ENCODE results near the gene KCNJ18.
"Not testable (repeated sequence)": the region's sequence is repeated elsewhere in the genome, so short reads cannot be mapped to it uniquely, and the experiment has no call there.

KCNJ18 gene

DNA sequence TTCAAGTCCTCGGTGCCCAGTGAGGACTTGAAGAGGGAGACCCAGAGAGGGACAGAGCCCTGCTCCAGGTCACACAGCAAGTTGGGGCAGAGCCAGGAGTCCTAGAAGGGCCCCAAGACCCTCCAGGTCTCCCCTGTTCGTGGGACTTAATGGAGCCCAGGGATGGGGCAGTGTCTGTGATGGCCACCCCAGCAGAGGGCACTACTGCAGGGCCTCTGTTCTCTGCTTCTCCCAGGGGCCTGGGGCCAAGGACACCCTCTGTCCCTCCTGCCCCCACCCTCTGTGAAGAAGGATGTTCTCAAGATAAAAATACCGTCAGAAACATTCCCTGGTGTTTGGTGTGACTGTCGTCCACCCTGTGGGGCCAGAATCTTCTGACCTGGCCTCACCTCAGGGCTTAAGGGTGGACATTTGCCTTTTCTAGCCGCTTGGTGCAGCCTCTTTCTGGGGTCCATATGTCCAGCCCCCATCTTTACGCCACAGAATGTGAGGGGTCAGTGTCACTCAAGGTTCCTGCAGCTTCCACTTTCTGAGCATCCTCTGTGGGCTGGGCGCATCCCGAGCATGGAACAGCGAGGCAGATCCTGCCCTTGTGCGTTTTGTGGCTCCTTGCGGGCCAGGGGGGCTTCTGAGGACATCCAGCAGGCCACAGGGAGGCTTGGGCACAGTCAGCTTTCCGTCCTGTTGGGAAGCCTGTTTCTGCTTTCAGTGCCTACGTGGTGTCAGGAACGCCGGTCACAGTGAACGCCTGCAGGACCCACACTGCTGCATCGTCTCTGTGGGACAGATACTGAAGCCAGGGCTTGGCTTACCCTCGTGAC is at the start of gene KCNJ18:
Gene KCNJ18 (plus strand): TSS at position 641 of the 821 bp plus-strand sequence. CDS start 10,264 bp downstream, outside the sequence.
- not testable (repeated sequence) for DNase-seq

DNA sequence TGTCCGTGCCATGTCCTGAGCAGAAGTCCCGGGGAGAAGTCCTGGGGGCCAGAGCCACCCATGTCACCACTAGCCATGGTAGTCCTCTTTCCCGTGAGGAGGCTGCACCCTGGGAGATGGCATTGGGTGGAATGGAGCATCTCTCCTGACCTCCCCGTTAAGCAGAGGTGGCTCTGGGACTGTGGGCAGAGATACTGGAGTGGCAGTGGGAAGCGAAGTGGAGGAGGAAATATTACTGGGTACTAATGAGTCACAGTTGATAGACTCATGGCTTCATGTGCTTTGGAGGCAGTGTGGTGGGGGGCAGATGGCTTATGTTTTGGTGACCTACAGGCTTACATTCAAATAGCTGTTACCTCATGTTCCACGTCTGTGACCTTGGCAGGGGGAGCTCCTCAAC is 44.2 kb upstream of the KCNJ18 start:
- not testable (repeated sequence) for DNase-seq

DNA sequence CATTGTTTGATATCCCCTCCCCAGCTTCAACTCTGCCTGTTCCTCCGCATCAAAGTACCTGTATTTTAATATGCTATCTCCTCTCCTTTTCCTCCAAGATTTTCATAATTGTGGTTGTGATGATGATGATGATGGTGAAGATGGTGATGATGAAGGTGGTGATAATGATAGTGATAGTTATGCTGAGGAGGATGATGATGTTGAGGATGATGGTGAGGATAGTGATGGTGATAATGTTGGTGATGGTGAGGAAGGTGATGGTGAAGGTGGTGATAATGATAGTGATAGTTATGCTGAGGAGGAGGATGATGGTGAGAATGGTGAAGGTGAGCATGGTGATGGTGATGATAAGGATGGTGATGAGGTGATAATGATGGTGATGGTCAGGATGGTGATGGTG is 42.3 kb upstream of the KCNJ18 start:
- not testable (repeated sequence) for DNase-seq

DNA sequence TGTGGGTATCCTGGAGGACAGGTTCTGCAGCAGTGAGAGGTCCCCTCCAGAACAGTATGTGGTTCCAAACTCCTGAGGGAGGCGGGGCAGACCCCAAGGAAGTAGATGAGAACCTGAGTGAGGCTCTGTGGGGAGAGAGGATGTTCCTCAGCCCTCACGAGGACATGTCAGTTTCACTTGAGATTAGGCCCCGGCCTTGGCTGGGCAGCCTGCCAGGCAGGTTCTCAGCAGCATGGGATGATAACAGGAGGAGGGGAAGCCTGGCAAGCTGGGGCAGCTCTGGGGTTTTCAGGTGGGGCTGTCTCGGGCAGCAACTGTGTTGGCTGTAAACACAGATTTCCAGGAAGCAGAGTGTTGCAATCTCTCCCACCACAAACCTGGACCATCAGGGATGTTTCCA is 40.3 kb upstream of the KCNJ18 start:
- not testable (repeated sequence) for DNase-seq

DNA sequence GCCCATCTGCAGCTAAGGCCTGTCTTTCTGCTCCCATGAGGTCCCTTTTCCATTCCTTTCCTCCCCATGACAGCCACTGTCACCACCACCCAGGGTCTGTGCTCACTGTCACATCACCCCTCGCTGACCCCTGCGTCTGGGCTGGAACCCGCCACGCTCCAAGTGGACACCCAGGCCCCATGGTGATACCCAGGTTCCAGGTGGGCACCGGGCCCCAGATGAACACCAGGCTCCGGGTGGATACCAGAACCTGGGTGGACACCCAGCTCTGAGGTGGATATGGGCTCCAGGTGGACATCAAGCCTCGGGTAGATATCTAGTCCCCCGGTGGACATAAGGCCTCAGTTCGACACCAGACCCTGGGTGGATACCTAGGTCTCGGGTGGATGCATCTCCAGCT is 39.1 kb upstream of the KCNJ18 start:
- not testable (repeated sequence) for DNase-seq

DNA sequence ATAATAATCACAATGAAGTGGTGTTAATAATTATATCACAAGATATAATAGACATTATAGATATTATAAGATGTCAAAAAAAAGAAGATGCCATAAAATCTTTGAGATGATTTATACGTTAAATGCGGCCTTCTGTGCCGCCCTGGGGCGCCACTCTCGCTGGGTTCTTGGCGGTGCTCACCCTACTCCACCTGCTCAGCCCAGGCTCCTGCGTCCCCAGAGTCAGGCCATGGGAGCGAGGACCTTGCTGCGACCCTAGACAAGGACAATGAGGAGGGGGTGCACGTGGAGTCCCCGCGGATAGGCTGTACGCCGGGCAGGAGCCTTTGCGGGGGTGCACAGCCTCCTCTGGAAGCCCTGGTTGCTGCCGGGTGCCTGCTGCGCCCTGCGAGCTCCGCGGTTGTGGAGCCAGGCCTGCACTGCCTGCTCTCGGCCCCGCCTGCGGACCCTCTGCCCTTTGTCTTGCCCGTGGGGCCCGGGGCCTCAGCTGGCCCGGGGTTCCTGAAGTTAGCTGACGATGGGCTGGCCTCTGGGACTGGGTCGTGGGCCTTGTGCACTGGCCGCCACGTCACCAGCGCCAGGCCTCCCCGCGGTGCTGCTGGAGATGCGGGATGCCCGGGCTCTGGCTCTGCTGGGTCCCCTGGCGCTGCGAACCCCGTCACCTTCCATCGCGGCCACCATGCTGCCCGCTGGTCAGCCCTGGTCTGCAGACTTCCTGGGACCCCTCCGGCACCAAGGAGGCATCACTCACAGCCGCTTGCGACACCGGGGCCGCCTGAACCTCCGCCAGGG is 35.6 kb upstream of the KCNJ18 start:
- not testable (repeated sequence) for DNase-seq

DNA sequence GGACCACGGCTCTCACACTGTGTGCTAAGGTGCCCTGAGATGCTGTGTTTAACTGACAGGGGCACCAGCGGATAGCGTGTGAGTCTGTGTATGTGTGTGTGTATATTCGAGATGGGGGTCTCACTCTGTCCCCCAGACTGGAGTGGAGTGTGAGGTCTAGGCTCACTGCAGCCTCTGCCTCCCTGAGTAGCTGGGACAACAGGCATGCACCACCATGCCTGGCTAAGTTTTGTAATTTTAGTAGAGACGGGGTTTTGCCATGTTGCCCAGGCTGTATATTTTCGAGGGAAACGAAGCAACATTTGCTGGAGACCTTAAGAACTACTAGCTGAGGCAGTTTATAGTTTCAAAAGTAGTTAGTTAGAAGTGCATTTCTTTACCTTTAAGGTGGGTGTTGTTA is 32.7 kb upstream of the KCNJ18 start:
- DNase-seq, result not testable (repeated sequence)

DNA sequence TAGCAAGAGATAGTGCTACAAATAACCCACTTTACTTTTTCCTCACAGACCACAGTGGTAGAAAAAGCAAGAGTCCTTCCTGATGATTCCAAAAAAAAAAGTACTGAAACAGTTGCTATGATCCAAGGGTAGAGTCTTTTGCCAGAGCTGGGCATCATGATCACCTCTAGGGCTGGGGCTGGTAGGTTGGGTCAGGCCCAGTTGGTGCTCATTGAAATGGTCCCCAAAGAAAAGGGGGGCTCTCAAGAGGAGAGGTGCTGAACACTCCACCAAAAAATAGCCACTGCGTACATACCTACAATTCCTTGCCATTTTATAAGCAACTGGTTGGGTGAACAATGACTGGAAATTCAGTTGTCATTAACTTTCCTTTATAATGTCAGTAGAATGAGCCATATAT is 30.9 kb upstream of the KCNJ18 start:
- DNase-seq, result not testable (repeated sequence)

DNA sequence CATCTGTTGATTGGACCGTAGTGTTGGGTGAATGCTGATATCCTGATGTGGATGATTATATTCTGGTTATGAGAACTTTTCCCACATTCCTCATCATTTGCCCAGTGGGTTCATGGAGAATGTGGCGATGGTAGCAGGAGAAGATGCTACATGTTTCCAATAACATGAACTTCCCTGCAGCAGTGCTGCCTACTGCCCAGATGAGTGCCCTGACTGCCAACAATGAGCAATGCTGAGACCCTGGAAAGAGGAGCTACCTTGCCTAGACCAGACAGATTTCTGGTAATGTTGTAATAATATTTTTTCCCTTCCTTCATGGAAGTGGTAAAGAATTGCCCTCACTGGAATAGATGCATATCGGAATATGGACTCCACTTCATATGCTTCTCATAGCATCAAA is 29.2 kb upstream of the KCNJ18 start:
- DNase-seq, result not testable (repeated sequence)

DNA sequence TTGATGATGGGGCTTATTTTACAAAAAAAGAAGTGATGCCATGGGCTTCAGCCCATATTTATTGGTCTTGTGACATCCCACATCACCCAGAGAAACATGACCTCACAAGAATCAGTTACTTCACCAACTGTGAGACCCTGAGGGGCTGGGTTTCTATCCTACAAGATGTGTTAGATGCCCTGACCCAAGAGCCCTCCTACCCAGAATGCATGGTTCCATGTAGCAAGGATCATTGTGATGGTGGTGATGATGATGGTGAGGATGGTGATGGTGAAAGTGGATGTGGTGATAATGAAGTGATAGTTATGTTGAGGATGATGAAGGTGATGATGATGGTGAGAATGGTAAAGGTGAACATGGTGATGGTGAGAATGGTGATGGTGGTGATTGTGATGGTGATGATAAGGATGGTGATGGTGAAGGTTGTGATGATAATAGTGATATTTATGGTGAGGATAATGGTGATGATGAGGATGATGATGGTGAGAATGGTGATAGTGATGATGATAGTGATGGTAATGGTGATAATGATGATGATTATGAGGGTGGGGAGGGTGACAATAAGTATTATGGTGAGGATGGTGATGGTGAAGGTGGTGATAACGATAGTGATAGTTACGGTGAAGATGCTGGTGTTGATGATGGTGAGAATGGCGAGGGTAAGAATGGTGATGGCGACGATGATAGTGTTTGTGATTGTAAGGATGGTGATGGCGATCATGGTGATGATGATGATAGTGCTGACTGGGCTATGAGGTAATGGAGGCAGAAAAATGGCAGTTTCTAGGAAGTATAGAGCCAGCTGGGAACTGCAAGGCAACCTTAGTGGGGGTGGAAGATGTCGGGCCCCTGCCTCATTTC is 28.5 kb upstream of the KCNJ18 start:
- DNase-seq, result not testable (repeated sequence)

DNA sequence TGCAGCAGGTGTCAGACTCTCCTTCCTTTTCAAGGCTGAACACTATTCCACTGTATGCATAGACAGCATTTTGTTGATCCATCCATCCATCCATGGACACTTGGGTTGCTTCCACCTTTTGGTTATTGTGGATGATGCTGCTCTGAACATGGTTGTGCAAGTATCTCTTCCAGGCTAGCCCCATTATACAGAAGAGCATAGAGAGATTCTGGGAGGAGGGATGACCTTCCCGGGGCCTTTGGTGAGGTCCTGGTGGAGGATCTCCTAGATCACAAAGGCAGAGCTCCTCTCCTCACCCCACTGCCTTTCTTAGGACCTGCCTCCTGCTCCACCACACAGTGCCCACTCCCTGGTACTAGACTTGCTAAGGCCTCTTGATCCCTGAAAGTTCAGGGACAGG is 27.2 kb upstream of the KCNJ18 start:
- not testable (repeated sequence) for DNase-seq

DNA sequence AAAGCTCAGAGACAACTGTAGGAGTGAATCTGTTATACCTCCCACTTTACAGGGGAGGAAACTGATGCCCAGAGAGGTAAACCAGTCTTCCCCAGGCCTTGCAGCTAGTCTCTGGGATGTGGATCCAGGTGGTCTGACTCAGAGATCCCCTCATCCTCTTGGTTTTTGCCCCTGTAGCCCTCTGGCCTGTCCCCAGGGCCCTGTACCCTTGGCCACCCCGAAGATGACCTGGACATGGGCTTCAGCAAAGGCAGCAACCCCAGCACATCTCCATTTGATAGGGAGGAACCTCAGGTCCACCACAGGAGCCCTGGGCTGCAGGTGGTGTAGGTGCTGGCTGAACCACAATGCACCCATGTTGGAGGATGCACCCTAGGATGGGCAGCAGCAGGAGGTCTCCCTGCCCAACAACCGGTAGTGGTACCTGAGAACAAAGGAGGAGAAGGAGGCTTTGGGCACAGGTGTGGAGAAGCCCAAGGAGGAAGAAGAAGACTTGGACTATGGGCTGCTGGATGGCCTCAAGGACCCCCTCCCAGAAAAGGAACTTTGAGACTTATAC is 26.3 kb upstream of the KCNJ18 start:
- not testable (repeated sequence) for DNase-seq

DNA sequence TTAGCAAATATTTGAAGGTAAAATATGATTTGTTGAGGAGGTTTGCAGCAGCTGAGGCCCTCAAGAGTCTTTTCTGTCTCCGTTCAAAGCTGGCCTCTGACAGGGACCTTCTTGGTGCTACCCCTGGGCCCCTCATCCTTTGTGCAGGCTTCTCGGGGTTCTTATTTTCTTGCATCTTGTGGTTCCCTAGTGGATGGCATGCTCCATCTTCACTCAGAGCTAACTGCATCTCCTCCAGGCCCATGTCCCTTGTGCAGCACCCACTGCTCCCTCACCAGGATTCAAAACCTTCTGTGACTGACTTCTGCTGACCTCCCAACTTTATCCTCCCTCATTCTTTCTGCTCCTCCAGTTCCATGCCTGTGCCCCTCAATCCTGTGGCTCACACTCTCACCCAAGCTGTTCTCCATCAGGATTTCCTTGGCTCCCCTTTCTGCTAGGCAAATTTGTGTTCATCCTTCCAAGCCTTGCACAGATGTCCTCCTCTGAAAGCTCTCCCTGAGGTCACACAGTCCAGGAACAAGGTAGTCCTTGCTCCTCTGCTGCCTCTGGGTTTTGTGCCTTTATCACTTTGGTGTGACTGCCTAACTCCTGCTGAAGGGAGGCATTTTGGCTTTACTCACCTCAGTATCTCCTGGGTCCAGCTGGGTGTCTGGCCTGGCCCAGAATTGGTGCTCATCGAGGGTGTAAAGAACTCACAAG is 25.5 kb upstream of the KCNJ18 start:
- not testable (repeated sequence) for DNase-seq

DNA sequence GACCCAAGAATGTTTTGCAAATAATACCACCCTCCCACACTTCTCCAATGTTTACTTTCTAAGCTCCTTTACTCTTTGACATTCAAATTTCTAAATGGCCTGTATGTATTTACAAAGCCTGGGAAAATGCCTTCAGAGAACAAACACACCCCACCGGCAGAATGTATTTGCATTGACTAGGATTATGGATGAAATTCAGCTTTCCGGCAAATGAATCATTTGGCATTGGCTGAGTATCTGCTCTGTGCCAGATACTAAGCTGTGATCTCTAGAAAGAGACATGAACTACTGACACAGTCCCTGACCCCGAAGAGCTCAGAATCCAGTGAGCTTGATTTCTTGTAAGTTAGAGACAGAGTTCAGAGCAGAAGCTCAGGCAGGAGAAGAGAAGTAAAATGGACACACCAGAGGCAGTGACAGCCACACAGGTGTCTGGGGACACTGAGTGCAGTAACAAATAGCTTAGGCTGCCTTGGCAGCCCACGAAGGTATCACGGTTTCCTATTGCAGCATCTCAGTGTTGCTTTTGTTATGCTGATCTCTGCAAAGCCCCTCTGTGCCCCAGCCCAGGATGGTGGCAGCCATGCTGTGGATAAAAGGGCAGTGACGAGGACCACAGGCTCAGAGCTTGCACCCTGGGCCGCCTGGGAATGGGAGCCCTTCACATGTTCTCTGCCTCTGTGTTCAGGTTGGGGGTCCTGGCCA is 24.8 kb upstream of the KCNJ18 start:
- DNase-seq, result not testable (repeated sequence)

DNA sequence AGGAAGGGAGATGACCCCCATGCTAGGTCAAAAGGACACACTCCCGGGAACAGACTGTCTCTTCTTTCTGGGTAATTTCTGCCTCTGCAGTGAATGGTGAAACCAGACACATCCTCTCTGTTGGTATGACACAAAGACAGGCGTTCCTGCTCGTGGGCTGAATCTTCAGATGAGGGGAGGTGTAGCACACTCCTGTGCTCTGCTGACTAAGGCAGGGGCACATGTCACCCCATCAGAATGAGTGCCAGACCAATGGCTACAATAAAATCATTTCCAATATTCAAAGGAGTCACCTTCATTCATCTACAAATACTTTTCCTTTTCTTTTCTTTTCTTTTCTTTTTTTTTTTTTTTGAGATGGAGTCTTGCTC is 24.2 kb upstream of the KCNJ18 start:
- not testable (repeated sequence) for DNase-seq

DNA sequence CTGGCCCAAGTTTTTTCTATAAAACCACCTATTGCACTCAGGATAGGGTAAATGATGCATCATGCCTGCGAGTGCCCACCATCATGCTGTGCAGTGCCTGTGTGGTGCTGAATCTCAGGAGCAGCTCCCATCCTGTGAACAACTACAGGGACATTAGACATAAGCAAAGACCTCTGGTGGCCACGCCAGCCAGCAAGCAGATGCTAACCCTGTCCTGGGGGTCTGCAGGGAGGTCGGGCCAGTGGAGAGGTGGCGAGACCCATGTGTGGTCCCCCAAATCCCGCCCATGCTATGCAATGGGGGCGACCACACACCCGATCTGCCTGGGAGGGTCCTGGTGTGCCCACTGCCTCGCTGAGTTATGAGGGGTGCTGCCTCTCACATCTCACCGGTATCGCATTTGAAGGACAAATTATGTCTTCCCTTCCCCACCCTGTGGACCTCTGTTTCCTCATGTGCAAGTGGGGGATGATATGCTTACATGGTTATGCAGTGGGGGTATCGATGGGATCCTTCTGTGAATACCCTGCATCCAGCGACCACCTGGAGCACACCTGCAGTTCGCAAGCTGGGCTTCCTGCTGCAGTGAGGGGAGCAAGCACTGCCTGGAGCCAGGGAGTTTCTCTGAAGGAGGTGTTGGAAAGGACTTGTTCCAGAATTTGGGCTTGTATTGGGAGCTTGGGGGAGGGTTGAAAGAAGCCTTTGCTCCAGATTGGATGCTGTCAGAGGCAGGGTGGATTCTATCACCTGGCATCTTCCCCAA is 23.4 kb upstream of the KCNJ18 start:
- not testable (repeated sequence) for DNase-seq

DNA sequence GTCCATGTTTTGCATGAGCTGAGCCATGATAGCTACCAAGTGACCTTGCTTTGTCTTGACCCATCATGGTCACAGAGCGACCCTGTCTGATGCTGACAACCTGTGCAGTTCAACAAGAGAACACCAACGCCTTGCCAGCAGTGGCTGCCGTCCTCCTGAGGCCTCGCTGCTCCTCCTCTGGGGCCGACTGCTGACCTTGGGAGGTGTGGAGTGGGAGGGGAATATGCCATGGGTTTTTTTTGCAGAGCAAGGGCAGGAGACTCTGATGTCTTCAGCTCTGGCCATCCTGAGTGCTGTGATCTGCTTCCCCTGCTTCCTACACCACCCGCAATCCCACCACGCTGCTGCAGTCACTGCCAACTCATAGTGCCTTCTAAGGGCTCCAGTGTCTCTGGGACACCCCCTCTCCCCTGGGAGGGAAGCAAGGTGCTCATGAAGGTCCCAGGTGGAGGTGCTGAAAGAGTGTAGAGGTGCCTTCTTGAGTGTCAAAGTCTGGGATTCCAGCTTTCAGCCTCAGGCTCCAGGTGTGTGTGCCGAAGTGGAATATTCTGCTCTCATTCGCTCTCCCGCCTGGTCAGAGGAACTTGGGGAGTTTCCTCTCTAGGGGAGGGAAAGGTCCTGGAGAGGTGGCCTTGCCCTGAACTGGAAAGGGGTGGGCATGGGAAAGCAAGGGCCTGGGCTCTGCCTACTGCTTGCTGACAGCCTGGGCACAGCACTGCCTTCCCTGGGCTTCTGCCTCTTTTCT is 22.5 kb upstream of the KCNJ18 start:
- not testable (repeated sequence) for DNase-seq

DNA sequence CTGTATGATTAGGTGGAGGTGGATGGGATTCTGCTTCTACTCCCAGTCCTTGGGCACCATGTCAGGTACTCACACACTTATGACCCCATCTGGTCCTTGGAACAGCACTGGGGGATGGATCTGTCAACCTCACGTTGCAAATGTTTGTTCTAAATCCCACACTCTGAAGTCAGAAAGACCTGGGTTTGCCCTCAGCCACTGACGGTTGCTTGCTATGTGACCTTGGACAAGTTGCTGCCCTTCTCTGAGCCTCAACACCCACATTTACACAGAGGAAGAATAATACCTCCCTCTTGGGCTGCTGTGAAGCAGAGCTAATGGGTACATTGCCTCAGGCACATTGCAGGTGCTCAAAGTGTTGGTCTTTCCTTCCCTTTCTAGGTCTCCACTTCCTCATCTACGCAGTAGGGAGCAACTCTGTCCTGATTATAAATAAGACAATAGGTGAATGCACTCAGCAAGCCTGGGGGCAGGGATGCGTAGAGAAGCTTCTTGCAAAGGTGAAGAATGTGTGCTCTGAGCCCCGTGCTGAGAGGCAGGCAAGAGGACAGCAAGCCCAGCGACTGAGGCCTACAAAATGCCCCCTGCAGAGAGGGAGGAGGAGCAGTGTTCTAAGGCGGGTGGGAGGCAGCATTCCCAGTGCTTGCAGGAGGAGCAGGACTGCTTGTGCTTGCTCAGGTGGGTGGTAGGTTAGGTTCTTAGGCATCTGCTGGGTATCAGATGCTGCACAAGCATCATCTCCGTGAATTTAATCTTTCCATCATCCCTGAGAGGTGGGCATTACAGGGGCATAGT is 21.8 kb upstream of the KCNJ18 start:
- DNase-seq, result not testable (repeated sequence)

DNA sequence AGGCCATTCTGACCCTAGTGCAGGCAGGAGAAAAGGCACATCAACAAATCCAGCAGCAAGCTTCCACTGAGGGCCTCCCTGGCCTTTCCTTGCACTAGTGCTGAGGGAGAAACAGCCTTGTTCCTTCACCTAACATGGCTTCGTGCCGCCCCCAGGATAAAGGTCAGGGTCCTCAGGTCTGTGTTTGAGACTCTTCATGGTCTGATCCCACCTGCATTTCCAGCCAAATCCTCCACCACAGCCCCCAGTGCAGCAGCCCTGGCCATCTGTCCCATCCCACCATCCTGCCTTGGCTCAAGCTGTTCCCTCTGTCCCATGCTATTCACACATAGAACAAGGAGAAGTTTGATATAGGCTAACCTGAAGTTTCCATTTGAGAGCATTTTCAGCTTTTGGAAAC is 20.9 kb upstream of the KCNJ18 start:
- DNase-seq, result not testable (repeated sequence)

Measured in activated CD4-positive, alpha-beta T cell treated with anti-CD3 and anti-CD28 coated beads, Interleukin-2, amount 50 U/mL, for 48 hours (primary cell).